Spleen (tissue), 11 donors: ENCODE data around the gene AUH. TPM values are rescaled to one million over a fixed set of nuclear protein-coding genes. Genes with fewer than 3 reads are reported as not detected.

Experiments used
- DNase-seq: peaks from one replicate; pipeline ENCODE4 v3.0.0-alpha.2; 2020
- H3K27ac ChIP-seq, 8 donors: fragments of 200-600 bp; sonication (generic) in 7 of 8; 1 replicate in 4 of 8; 2 replicates in 4 of 8; pipeline versions ENCODE4 v1.5.0 to v1.8.0; 2016 to 2021; ENCODE audit warnings: inconsistent platforms in 4 of 8, mild to moderate bottlenecking in 4 of 8, moderate library complexity in 1 of 8
- H3K27me3 ChIP-seq, 7 donors: fragments of 200-600 bp; sonication (generic) in 6 of 7; replicated peaks in 1 of 7; 1 replicate in 4 of 7; 2 replicates in 3 of 7; pipeline versions ENCODE4 v1.5.0 to v1.8.0; 2016 to 2021; ENCODE audit warnings: inconsistent platforms in 3 of 7, mild to moderate bottlenecking in 1 of 7
- H3K36me3 ChIP-seq, 6 donors: fragments of 200-600 bp; sonication (generic) in 5 of 6; 1 replicate in 4 of 6; 2 replicates in 2 of 6; pipeline versions ENCODE4 v1.5.0 to v1.8.0; 2016 to 2021; ENCODE audit warnings: inconsistent platforms in 2 of 6
- H3K4me1 ChIP-seq, 6 donors: fragments of 200-600 bp; sonication (generic) in 5 of 6; 1 replicate in 3 of 6; 2 replicates in 3 of 6; pipeline versions ENCODE4 v1.5.0 to v1.8.0; 2016 to 2021; ENCODE audit warnings: inconsistent platforms in 3 of 6
- H3K4me3 ChIP-seq, 8 donors: fragments of 200-600 bp; sonication (generic) in 7 of 8; 1 replicate in 4 of 8; 2 replicates in 4 of 8; pipeline versions ENCODE4 v1.5.0 to v1.8.0; 2016 to 2021; ENCODE audit warnings: inconsistent platforms in 4 of 8, mild to moderate bottlenecking in 4 of 8, moderate library complexity in 2 of 8
- H3K9me3 ChIP-seq, 8 donors: fragments of 200-600 bp; sonication (generic) in 7 of 8; 1 replicate in 4 of 8; 2 replicates in 4 of 8; pipeline versions ENCODE4 v1.5.0 to v1.8.0; 2016 to 2021; ENCODE audit warnings: inconsistent platforms in 4 of 8
- POLR2A ChIP-seq, 3 donors: fragments of 450-650 bp; IDR thresholded peaks; one replicate each; pipeline ENCODE4 v1.5.1; 2017; ENCODE audit warnings: antibody characterized with exemption in 3 of 3, mild to moderate bottlenecking in 1 of 3
- POLR2AphosphoS5 ChIP-seq, 3 donors: sonication (generic); formaldehyde crosslinking; IDR thresholded peaks; one replicate each; pipeline ENCODE4 v1.5.1; 2017; ENCODE audit warnings: antibody characterized with exemption in 3 of 3
- WGBS, 5 donors: extraction: QIAGEN DNeasy Blood & Tissue Kit in 3 of 5; methylation state at CpG; one replicate each; pipeline versions ENCODE4 v1.1.5 to v1.1.7; 2013 to 2018; 5-methylcytosine and 5-hydroxymethylcytosine counted together
- intact Hi-C: fragments of 100-400 bp; cut with DNase I; formaldehyde crosslinking; loops from one replicate; pipeline ENCODE4 v1.15.0; 2023; ENCODE audit warnings: low total_unique reads
- polyA plus RNA-seq, 3 donors: library from polyadenylated mRNA; stranded (reverse); fragments of 200-250 nt; gene quantifications; one replicate each; pipeline ENCODE4 v1.2.1, GENCODE V29; 2013
- total RNA-seq, 7 donors: library from RNA; depleted of rRNA in 3 of 7; stranded (reverse); fragments of >200 nt in 3 of 7; fragmentation: NEBNext Ultra II Directional in 4 of 7; extraction: Animal tissue kit (Norgen Biotek cat#: 25700) in 4 of 7; gene quantifications; one replicate each; pipeline versions ENCODE4 v1.1.0 to v1.2.1, GENCODE V29; 2016 to 2021
- TF ChIP-seq, protein P1 (sequence below), 11 experiments: fragments of 200-600 bp in 7 of 11; fragments of 450-650 bp in 4 of 11; sonication (generic) in 4 of 11; IDR thresholded peaks in 8 of 11; conservative IDR thresholded peaks in 3 of 11; 1 replicate in 7 of 11; 2 replicates in 4 of 11; pipeline versions ENCODE4 v1.4.0 to v1.8.0; 2016 to 2021; ENCODE audit warnings: antibody characterized with exemption in 11 of 11, inconsistent platforms in 4 of 11, mild to moderate bottlenecking in 1 of 11
- donor health status: healthy with polysubstance abuse.
- donor health status: DM: no; HTN: no; CAD: no; lungs with moderate emphysema.
- donor health status: DM: no; HTN: no; CAD: no.
- donor health status: Bipolar disorder and iron deficiency.
- donor health status: healthy.
- donor health status: DM: no; HTN: no; CAD: no.
- donor health status: DM: yes; HTN: yes; CAD: no.

Gene AUH
- total and polyA plus RNA-seq, 10 donors: 9.4 to 37.3 (median 20.6) TPM

DNA sequence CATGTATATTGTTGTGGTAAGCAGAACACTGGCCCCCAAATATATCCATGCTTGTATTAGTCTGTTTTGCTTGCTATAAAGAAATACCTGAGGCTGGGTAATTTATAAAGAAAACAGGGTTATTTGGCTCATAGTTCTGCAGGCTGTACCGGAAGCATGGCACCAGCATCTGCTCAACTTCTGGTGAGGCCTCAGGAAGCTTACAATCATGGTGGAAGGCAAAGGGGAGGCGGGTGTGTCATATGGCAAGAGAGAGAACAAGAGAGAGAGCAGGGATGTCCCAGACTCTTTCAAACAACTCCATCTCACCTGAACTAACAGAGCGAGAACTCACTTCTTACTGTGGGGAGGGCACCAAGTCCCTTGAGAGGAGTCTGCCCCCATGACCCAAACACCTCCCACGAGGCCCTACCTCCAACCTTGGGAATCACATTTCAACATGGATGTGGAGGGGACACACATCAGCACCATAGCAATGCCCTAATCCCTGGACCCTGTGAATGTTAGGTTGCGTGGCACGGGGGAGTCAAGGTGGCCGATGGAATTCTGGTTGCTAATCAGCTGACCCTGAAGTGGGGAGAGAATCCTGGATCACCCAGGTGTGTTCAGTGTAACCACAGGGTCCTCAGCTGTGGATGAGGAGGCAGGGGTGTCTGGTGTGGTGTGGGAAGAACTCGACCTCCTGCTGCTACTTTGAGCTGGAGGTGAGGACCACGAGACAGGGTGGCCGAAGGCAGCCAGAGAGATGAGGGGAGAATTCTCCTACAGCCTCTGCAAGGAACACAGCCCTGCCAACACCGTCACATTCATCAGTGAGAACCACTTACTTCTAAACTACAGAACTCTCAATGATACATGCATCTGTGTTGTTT lies 172.8 kb downstream of the AUH start:
- Histone ChIP-seq H3K9me3 (peaks cover 0 to 6% (median 0%) of the 10 kb centered on the region in 8 donors), H3K4me3 (no peak overlapping the region), H3K36me3 (no peaks in the 10 kb centered on the region), H3K4me1 (peaks cover 8 to 37% (median 27%) of the 10 kb centered on the region in 6 donors), H3K27me3 (no peaks in the 10 kb centered on the region), H3K27ac (no peak overlapping the region)
- intact Hi-C loops: no loop called here
- 90 to 94% (median 93%) methylated on average over 10 to 11 of the region's 11 CpGs for WGBS, 5 donors
- TF ChIP-seq, protein P1, sequence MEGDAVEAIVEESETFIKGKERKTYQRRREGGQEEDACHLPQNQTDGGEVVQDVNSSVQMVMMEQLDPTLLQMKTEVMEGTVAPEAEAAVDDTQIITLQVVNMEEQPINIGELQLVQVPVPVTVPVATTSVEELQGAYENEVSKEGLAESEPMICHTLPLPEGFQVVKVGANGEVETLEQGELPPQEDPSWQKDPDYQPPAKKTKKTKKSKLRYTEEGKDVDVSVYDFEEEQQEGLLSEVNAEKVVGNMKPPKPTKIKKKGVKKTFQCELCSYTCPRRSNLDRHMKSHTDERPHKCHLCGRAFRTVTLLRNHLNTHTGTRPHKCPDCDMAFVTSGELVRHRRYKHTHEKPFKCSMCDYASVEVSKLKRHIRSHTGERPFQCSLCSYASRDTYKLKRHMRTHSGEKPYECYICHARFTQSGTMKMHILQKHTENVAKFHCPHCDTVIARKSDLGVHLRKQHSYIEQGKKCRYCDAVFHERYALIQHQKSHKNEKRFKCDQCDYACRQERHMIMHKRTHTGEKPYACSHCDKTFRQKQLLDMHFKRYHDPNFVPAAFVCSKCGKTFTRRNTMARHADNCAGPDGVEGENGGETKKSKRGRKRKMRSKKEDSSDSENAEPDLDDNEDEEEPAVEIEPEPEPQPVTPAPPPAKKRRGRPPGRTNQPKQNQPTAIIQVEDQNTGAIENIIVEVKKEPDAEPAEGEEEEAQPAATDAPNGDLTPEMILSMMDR (IDR thresholded peaks at IDR 0.05 in 8 of 11, conservative IDR thresholded peaks at IDR 0.05 in 3 of 11): no peak
- no peak for TF ChIP-seq POLR2AphosphoS5 (IDR thresholded peaks at IDR 0.05)
- TF ChIP-seq POLR2A (IDR thresholded peaks at IDR 0.05): no peak
- no peak for DNase-seq

DNA sequence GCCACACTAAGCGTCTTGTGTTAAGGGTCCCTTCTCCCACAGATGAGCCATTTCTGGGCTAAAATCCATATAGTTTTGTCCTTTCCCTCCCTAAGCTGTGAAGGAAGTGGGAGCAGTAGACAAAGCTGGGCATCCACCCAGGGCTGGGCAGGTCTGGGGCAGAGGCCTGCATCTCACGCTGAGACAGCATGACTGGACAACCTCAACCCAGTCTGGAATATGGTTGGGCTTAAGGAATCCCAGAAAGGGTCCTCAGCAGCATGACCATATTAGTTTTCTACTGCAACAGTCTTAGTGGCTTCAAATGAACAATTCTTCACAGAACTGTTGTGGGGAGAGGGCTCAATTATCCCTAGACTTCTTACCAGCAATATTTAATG lies 173.8 kb downstream of the AUH start:
- Histone ChIP-seq H3K36me3 (no peaks in the 10 kb centered on the region), H3K27ac (no peak overlapping the region), H3K27me3 (no peaks in the 10 kb centered on the region), H3K4me1 (peaks cover 8 to 27% (median 17%) of the 10 kb centered on the region in 6 donors), H3K9me3 (peaks cover 0 to 6% (median 0%) of the 10 kb centered on the region in 8 donors), H3K4me3 (no peak overlapping the region)
- WGBS, 5 donors: 75 to 100% (median 88%) methylated on average over 2 of the region's 2 CpGs
- intact Hi-C loops: no loop called here
- TF ChIP-seq POLR2AphosphoS5 (IDR thresholded peaks at IDR 0.05) (no peak), POLR2A (IDR thresholded peaks at IDR 0.05) (no peak)
- TF ChIP-seq, protein P1 (IDR thresholded peaks at IDR 0.05 in 8 of 11, conservative IDR thresholded peaks at IDR 0.05 in 3 of 11): no peak
- DNase-seq: no peak

DNA sequence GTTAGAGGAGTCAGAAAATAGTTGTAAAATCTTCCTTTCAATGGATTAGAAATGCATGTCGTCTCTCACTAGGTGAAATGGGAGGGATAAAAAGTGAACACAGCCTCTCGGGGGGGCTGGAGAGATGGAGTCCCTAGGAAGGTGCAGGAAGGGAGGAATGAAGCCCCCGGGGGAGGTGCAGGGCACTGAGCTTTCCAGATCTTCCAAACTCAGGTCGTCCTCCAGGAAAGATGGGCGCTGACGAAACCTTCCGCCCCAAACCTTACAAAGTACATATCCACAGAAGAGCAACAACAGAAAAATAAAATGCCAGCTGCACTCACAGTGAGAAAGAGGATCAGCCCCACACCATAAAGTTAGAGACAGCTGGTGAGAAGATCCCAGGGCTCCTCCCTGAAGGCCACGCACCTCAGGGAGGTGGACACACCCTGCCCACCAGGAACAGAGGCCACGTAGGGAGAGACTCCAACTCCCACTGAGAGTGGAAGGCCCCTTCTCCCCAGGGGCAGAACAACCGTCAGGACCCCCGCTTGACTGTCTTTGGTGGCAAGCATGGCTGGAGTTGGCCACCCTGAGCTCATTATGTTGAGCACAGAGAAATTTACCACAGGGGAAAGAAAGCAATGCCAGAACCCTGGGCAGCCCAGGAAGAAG lies 174.3 kb downstream of the AUH start:
- Histone ChIP-seq H3K36me3 (no peaks in the 10 kb centered on the region), H3K4me3 (no peak overlapping the region), H3K4me1 (peaks cover 3 to 22% (median 12%) of the 10 kb centered on the region in 6 donors), H3K27me3 (no peaks in the 10 kb centered on the region), H3K9me3 (peaks cover 0 to 6% (median 0%) of the 10 kb centered on the region in 8 donors), H3K27ac (no peak overlapping the region)
- WGBS, 5 donors: 85 to 94% (median 91%) methylated on average over 11 of the region's 11 CpGs
- intact Hi-C loops: no loop called here
- DNase-seq: no peak
- TF ChIP-seq POLR2AphosphoS5 (IDR thresholded peaks at IDR 0.05) (no peak), POLR2A (IDR thresholded peaks at IDR 0.05) (no peak)
- TF ChIP-seq, protein P1 (IDR thresholded peaks at IDR 0.05 in 8 of 11, conservative IDR thresholded peaks at IDR 0.05 in 3 of 11): no peak

DNA sequence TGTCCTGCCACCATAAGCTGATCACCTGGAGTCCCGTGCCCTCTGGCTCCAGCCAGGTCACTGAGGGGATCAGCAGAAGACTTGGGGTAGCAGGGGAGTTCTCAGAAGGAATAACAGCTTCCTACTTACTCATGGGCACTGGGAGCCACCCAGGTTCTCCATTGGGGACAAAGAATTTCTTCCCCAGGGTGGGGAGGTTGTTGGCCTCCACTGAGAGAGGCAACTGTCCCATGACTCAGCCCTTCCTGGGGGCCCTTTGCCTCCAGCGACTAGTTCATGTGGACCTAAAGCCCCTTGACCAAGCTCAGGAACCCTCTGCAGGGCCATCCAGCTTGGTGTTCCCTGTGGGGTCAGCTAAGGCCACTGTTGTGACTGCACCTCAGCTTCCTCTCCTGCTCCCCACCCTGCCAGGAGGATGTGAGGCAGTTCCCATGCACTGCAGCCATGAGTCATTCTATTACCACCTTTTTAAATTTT lies 175.0 kb downstream of the AUH start:
- Histone ChIP-seq H3K4me3 (no peak overlapping the region), H3K9me3 (peaks cover 0 to 6% (median 0%) of the 10 kb centered on the region in 8 donors), H3K36me3 (no peaks in the 10 kb centered on the region), H3K27ac (no peak overlapping the region), H3K27me3 (no peaks in the 10 kb centered on the region), H3K4me1 (peaks cover 0 to 14% (median 4%) of the 10 kb centered on the region in 6 donors)
- DNase-seq: no peak
- TF ChIP-seq, protein P1 (IDR thresholded peaks at IDR 0.05 in 8 of 11, conservative IDR thresholded peaks at IDR 0.05 in 3 of 11): no peak
- TF ChIP-seq POLR2AphosphoS5 (IDR thresholded peaks at IDR 0.05): no peak
- TF ChIP-seq POLR2A (IDR thresholded peaks at IDR 0.05): no peak
- 65 to 80% (median 70%) methylated on average over 2 of the region's 2 CpGs for whole genome bisulfite sequencing, 5 donors
- intact Hi-C loops: no loop called here
